GM18517 (cell line): Measurements from ENCODE around the gene LMNTD2.
A peak's percentile ranks its signal among the peaks of the same experiment; 100 is the strongest.
"Not testable (repeated sequence)": the region's sequence is repeated elsewhere in the genome, so short reads cannot be mapped to it uniquely, and the experiment has no call there.

Experiments
- ATAC-seq: cut with Tn5 transposase; IDR thresholded peaks from one replicate; pipeline ENCODE4 v1.9.1; 2021; ENCODE audit warnings: mild to moderate bottlenecking, moderate library complexity; ENCODE audit not compliant: unreplicated experiment

Gene LMNTD2

GRCh38 chr11:516918-517685 lies 43.4 kb downstream of the LMNTD2 start:
- not testable (repeated sequence) for ATAC-seq

DNA sequence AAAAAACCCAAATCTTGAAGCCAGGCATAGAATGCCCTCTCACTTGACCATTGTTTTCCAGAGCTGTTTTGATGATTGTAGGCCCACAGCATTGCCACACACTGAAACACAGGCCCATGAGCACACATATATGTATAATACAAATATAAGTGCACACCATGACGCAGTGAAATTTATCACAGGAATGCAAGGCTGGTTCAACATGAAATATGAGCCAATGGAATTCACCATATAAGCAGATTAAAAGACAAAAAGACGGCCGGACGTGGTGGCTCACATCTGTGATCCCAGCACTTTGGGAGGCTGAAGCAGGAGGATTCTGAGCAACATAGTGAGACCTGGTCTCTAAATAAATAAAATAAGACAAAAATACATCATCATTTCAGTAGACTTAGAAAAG lies 44.1 kb downstream of the LMNTD2 start:
- no peak for ATAC-seq

- ATAC-seq = no peak
Measured at GRCh38 chr11:515131-515530, 45.4 kb downstream of the LMNTD2 start.

DNA sequence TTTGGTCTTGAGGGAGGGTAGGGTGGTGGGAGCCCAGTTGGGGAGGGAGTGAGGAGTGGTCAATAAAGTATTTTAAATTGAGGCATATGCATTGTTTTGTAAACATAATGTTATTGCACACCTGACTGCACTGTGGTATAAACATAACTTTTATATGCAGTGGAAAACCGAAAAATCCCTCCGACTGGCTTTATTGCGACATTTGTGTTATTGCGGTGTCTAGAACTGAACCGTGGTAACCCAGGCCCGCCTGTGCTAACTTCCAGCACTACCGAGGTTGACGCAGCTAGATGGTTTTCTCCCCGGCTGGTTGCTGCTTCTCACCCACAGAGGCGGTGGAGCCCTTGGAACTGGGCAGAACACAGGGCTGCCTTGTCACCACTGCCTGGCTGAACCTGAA lies 45.9 kb downstream of the LMNTD2 start:
- ATAC-seq = no peak

GRCh38 chr11:512761-513595 lies 47.6 kb downstream of the LMNTD2 start:
- ATAC-seq = no peak

- no peak for ATAC-seq
Measured at GRCh38 chr11:508956-509355, 51.6 kb downstream of the LMNTD2 start.

GRCh38 chr11:507727-508515 lies 52.6 kb downstream of the LMNTD2 start:
- no peak for ATAC-seq

- peak; percentile 34 for ATAC-seq
Measured at GRCh38 chr11:506995-507726, 53.4 kb downstream of the LMNTD2 start, which contains the start of gene RNH1. RNH1 (minus strand) TSS chr11:507242; CDS start chr11:502162, 5,080 bp downstream.

- peak; percentile 71 for ATAC-seq
Measured at GRCh38 chr11:506238-506994, 54.1 kb downstream of the LMNTD2 start.

DNA sequence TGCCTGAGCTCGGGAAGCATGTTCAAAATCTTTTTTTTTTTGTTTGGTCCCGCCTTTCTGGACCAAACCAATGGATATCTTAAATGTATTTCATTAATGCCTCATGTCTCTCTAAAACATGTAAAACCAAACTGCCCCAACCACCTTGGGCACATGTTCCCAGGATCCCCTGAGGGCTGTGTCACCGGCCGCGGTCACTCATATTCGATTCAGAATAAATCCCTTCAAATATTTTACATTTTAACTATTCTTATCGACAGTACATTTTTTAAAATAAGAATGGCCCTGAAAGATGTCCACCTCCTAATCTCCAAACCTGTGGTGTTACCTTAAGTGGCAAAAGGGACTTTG lies 55.6 kb downstream of the LMNTD2 start:
- no peak for ATAC-seq
